Muscle layer of colon (tissue), 2 donors: ENCODE measurements around the gene ZNF552.
"Not testable (repeated sequence)": the region's sequence is repeated elsewhere in the genome, so short reads cannot be mapped to it uniquely, and the experiment has no call there.

ENCODE experiments used
- H3K27ac ChIP-seq: one replicate; pipeline ENCODE4 v1.7.0; 2013; ENCODE audit warnings: low read depth, mild to moderate bottlenecking, low read length, moderate library complexity
- H3K27me3 ChIP-seq, 2 donors: one replicate each; pipeline ENCODE4 v1.7.0; 2013; ENCODE audit warnings: low read length in 2 of 2, mild to moderate bottlenecking in 2 of 2; ENCODE audit not compliant: insufficient read depth in 2 of 2, control insufficient read depth in 1 of 2
- H3K36me3 ChIP-seq: one replicate; pipeline ENCODE4 v1.7.0; 2013; ENCODE audit warnings: mild to moderate bottlenecking, low read length; ENCODE audit not compliant: insufficient read depth
- H3K4me1 ChIP-seq: one replicate; pipeline ENCODE4 v1.7.0; 2013; ENCODE audit warnings: mild to moderate bottlenecking, low read length; ENCODE audit not compliant: insufficient read depth
- H3K4me3 ChIP-seq, 2 donors: one replicate each; pipeline ENCODE4 v1.7.0; 2013; ENCODE audit warnings: low read length in 2 of 2, low read depth in 1 of 2, mild to moderate bottlenecking in 1 of 2, moderate library complexity in 1 of 2
- H3K9ac ChIP-seq: one replicate; pipeline ENCODE4 v1.7.0; 2013; ENCODE audit warnings: low read length
- H3K9me3 ChIP-seq: one replicate; pipeline ENCODE4 v1.7.0; 2013; ENCODE audit warnings: mild to moderate bottlenecking, low read length
- donor health status: abdominal sarcoma.
- donor health status: Adenocarcinoma of cecum.

ZNF552 gene

GRCh38 chr19:57836991-57837390 lies 22.3 kb upstream of the ZNF552 start:
- not testable (repeated sequence) for H3K9me3 ChIP-seq, H3K27me3 ChIP-seq, H3K4me3 ChIP-seq, H3K27ac ChIP-seq, H3K9ac ChIP-seq, H3K4me1 ChIP-seq, H3K36me3 ChIP-seq

- Histone ChIP-seq H3K9me3 (no peaks in the 10 kb centered on the region), H3K4me1 (peaks cover 3% of the 10 kb centered on the region), H3K27ac (no peak within 1 kb of the TSS), H3K9ac (no peak within 1 kb of the TSS), H3K36me3 (no peaks in the 10 kb centered on the region), H3K4me3 (peak within 1 kb of the TSS; percentile 66 to 80), H3K27me3 (no peaks in the 10 kb centered on the region)
Observed at GRCh38 chr19:57830071-57830602, 15.4 kb upstream of the ZNF552 start, which contains the start of gene ZNF587B. TSS of gene ZNF587B (plus strand) at chr19:57830299. CDS start at chr19:57830529, 230 bp downstream.

- no peaks in the 10 kb centered on the region for H3K36me3 ChIP-seq
- no peak overlapping the region for H3K9ac ChIP-seq
- no peaks in the 10 kb centered on the region for H3K27me3 ChIP-seq
- peaks cover 3% of the 10 kb centered on the region for H3K4me1 ChIP-seq
- H3K9me3 ChIP-seq: no peaks in the 10 kb centered on the region
- no peak overlapping the region for H3K27ac ChIP-seq
- no peak overlapping the region for H3K4me3 ChIP-seq
Observed at GRCh38 chr19:57829316-57829715, 14.6 kb upstream of the ZNF552 start.

- H3K9ac ChIP-seq: no peak overlapping the region
- no peaks in the 10 kb centered on the region for H3K36me3 ChIP-seq
- H3K9me3 ChIP-seq: no peaks in the 10 kb centered on the region
- H3K4me1 ChIP-seq: peaks cover 8% of the 10 kb centered on the region
- H3K27ac ChIP-seq: no peak overlapping the region
- H3K27me3 ChIP-seq: no peaks in the 10 kb centered on the region
- no peak overlapping the region for H3K4me3 ChIP-seq
Observed at GRCh38 chr19:57825511-57825910, 10.8 kb upstream of the ZNF552 start.

- not testable (repeated sequence) for H3K36me3 ChIP-seq, H3K27ac ChIP-seq, H3K9me3 ChIP-seq, H3K9ac ChIP-seq, H3K4me1 ChIP-seq, H3K27me3 ChIP-seq, H3K4me3 ChIP-seq
Observed at GRCh38 chr19:57823608-57824007, 8.9 kb upstream of the ZNF552 start.

GRCh38 chr19:57823155-57823554 lies 8.4 kb upstream of the ZNF552 start:
- H3K27me3 ChIP-seq, H3K9me3 ChIP-seq, H3K4me3 ChIP-seq, H3K27ac ChIP-seq, H3K9ac ChIP-seq, H3K4me1 ChIP-seq, H3K36me3 ChIP-seq: not testable (repeated sequence)

GRCh38 chr19:57821501-57821900 lies 6.8 kb upstream of the ZNF552 start:
- not testable (repeated sequence) for H3K9me3 ChIP-seq, H3K36me3 ChIP-seq, H3K9ac ChIP-seq, H3K27me3 ChIP-seq, H3K4me1 ChIP-seq, H3K27ac ChIP-seq, H3K4me3 ChIP-seq

- H3K4me1 ChIP-seq, H3K9me3 ChIP-seq, H3K27me3 ChIP-seq, H3K9ac ChIP-seq, H3K4me3 ChIP-seq, H3K36me3 ChIP-seq, H3K27ac ChIP-seq: not testable (repeated sequence)
Observed at GRCh38 chr19:57821095-57821494, 6.4 kb upstream of the ZNF552 start.

- Histone ChIP-seq H3K4me3 (peak overlapping the region; percentile 79 to 95), H3K9me3 (no peaks in the 10 kb centered on the region), H3K36me3 (no peaks in the 10 kb centered on the region), H3K4me1 (peaks cover 10% of the 10 kb centered on the region), H3K9ac (peak overlapping the region; percentile 94), H3K27me3 (no peaks in the 10 kb centered on the region), H3K27ac (no peak overlapping the region)
Observed at GRCh38 chr19:57820599-57820998, 5.9 kb upstream of the ZNF552 start.

- peak overlapping the region; percentile 68 for H3K27ac ChIP-seq
- peaks cover 15% of the 10 kb centered on the region for H3K4me1 ChIP-seq
- no peaks in the 10 kb centered on the region for H3K36me3 ChIP-seq
Observed at GRCh38 chr19:57819475-57820148, 4.9 kb upstream of the ZNF552 start.

GRCh38 chr19:57818378-57818777 lies 3.7 kb upstream of the ZNF552 start:
- Histone ChIP-seq H3K4me1 (peaks cover 15% of the 10 kb centered on the region), H3K27me3 (no peaks in the 10 kb centered on the region), H3K27ac (no peak overlapping the region), H3K9ac (no peak overlapping the region), H3K9me3 (no peaks in the 10 kb centered on the region), H3K36me3 (no peaks in the 10 kb centered on the region), H3K4me3 (no peak overlapping the region)

More at GRCh38 chr19:57819475-57820148, 4.9 kb upstream of the ZNF552 start:
- Histone ChIP-seq H3K4me3 (peak overlapping the region; percentile 79 to 95), H3K27me3 (no peaks in the 10 kb centered on the region), H3K9me3 (no peaks in the 10 kb centered on the region), H3K9ac (peak overlapping the region; percentile 94)

- Histone ChIP-seq H3K9ac (no peak overlapping the region), H3K36me3 (no peaks in the 10 kb centered on the region)
Observed at GRCh38 chr19:57817976-57818375, 3.3 kb upstream of the ZNF552 start.

More at GRCh38 chr19:57817976-57818375, 3.3 kb upstream of the ZNF552 start:
- Histone ChIP-seq H3K4me1 (peaks cover 15% of the 10 kb centered on the region), H3K27ac (no peak overlapping the region), H3K4me3 (no peak overlapping the region), H3K27me3 (no peaks in the 10 kb centered on the region), H3K9me3 (no peaks in the 10 kb centered on the region)
